CD14-positive monocyte (primary cell): ENCODE results near the gene WBP11. TPM values are rescaled to one million over a fixed set of nuclear protein-coding genes. Genes with fewer than 3 reads are reported as not detected.

ENCODE experiments used
- DNase-seq, 3 donors: peaks; one replicate each; pipeline ENCODE4 v3.0.0-alpha.2; 2011 to 2022
- H2AFZ ChIP-seq: 2 replicates; pipeline ENCODE4 v1.6.0; 2012; ENCODE audit warnings: mild to moderate bottlenecking, low read depth, low read length, inconsistent platforms; ENCODE audit not compliant: insufficient read depth, poor library complexity, severe bottlenecking
- H3K27ac ChIP-seq, 2 donors: 1 replicate in 1 of 2; 2 replicates in 1 of 2; pipeline ENCODE4 v1.5.1; 2012 to 2013; ENCODE audit warnings: low read length in 2 of 2, control low read depth in 1 of 2, inconsistent platforms in 1 of 2, low read depth in 1 of 2, mild to moderate bottlenecking in 1 of 2
- H3K27me3 ChIP-seq, 2 donors: one replicate each; pipeline versions ENCODE4 v1.6.0 to v1.6.1; 2011 to 2013; ENCODE audit warnings: low read length in 2 of 2; ENCODE audit not compliant: control insufficient read depth in 2 of 2, insufficient read depth in 2 of 2
- H3K36me3 ChIP-seq, 2 donors: replicated peaks in 1 of 2; 1 replicate in 1 of 2; 2 replicates in 1 of 2; pipeline versions ENCODE4 v1.5.1 to v1.6.1; 2012 to 2013; ENCODE audit warnings: low read length in 2 of 2, control low read depth in 1 of 2, inconsistent platforms in 1 of 2, mild to moderate bottlenecking in 1 of 2; ENCODE audit not compliant: insufficient read depth in 2 of 2, control insufficient read depth in 1 of 2
- H3K4me1 ChIP-seq, 2 donors: 1 replicate in 1 of 2; 2 replicates in 1 of 2; pipeline versions ENCODE4 v1.5.1 to v1.6.1; 2012 to 2013; ENCODE audit warnings: low read length in 2 of 2, control low read depth in 1 of 2, inconsistent platforms in 1 of 2, mild to moderate bottlenecking in 1 of 2, moderate library complexity in 1 of 2; ENCODE audit not compliant: insufficient read depth in 2 of 2, control insufficient read depth in 1 of 2
- H3K4me2 ChIP-seq: replicated peaks from 2 replicates; pipeline ENCODE3; 2012; ENCODE audit warnings: low read length, moderate library complexity, mild to moderate bottlenecking; ENCODE audit not compliant: poor library complexity, severe bottlenecking; ENCODE audit errors: extremely low read depth
- H3K4me3 ChIP-seq, 3 experiments: fragments of 200-600 bp in 1 of 3; sonication (generic) in 1 of 3; replicated peaks in 1 of 3; 1 replicate in 2 of 3; 2 replicates in 1 of 3; pipeline ENCODE4 v1.5.1; 2011 to 2013; ENCODE audit warnings: low read length in 3 of 3, mild to moderate bottlenecking in 3 of 3, control low read depth in 2 of 3, low read depth in 2 of 3, inconsistent platforms in 1 of 3, moderate library complexity in 1 of 3
- H3K79me2 ChIP-seq: 2 replicates; pipeline ENCODE4 v1.6.0; 2012; ENCODE audit warnings: mild to moderate bottlenecking, control low read depth, inconsistent platforms, low read length, moderate library complexity; ENCODE audit not compliant: insufficient read depth
- H3K9ac ChIP-seq: 2 replicates; pipeline ENCODE4 v1.6.0; 2017; ENCODE audit warnings: low read length, mild to moderate bottlenecking; ENCODE audit not compliant: insufficient read depth, poor library complexity, severe bottlenecking
- H3K9me3 ChIP-seq, 2 donors: replicated peaks in 1 of 2; 1 replicate in 1 of 2; 2 replicates in 1 of 2; pipeline versions ENCODE4 v1.5.1 to v1.6.1; 2012 to 2013; ENCODE audit warnings: low read length in 2 of 2, control low read depth in 1 of 2; ENCODE audit not compliant: control insufficient read depth in 1 of 2, insufficient read depth in 1 of 2
- H4K20me1 ChIP-seq: 2 replicates; pipeline ENCODE4 v1.6.0; 2012; ENCODE audit warnings: mild to moderate bottlenecking, low read length, control low read depth, moderate library complexity; ENCODE audit not compliant: insufficient read depth
- H3K27ac Mint-ChIP-seq, 7 donors: one replicate each; pipeline ENCODE4 v1.8.0; 2020; ENCODE audit warnings: mild to moderate bottlenecking in 7 of 7, mixed read lengths in 7 of 7, moderate library complexity in 6 of 7, inconsistent platforms in 2 of 7
- H3K27me3 Mint-ChIP-seq, 3 donors: one replicate each; pipeline ENCODE4 v1.8.0; 2021 to 2022; ENCODE audit warnings: low read depth in 3 of 3, mild to moderate bottlenecking in 3 of 3, mixed read lengths in 3 of 3, moderate library complexity in 3 of 3, inconsistent platforms in 1 of 3
- H3K36me3 Mint-ChIP-seq, 2 donors: one replicate each; pipeline ENCODE4 v1.8.0; 2020; ENCODE audit warnings: mixed read lengths in 2 of 2, inconsistent platforms in 1 of 2, mild to moderate bottlenecking in 1 of 2
- H3K4me1 Mint-ChIP-seq: one replicate; pipeline ENCODE4 v1.8.0; 2020; ENCODE audit warnings: mild to moderate bottlenecking, mixed read lengths
- H3K4me3 Mint-ChIP-seq, 2 donors: one replicate each; pipeline ENCODE4 v1.8.0; 2020; ENCODE audit warnings: mild to moderate bottlenecking in 2 of 2, mixed read lengths in 2 of 2, moderate library complexity in 1 of 2
- H3K9me3 Mint-ChIP-seq, 7 donors: one replicate each; pipeline ENCODE4 v1.8.0; 2020 to 2022; ENCODE audit warnings: mixed read lengths in 7 of 7, mild to moderate bottlenecking in 6 of 7, moderate library complexity in 6 of 7, inconsistent platforms in 2 of 7
- WGBS: methylation state at CpG from one replicate; pipeline ENCODE4 v1.1.5; 2013; ENCODE audit warnings: missing lambda C conversion rate; ENCODE audit not compliant: insufficient coverage; 5-methylcytosine and 5-hydroxymethylcytosine counted together
- intact Hi-C, 2 donors: fragments of 100-400 bp; cut with micrococcal nuclease; formaldehyde crosslinking; loops; one replicate each; pipeline versions ENCODE4 v1.15.0 to v1.15.1; 2023
- polyA plus RNA-seq, 3 donors: library from polyadenylated mRNA; depleted of rRNA in 1 of 3; unstranded in 2 of 3; stranded (reverse) in 1 of 3; fragments of 300-500 nt in 2 of 3; fragments of >200 nt in 1 of 3; fragmentation: Illumina TruSeq in 2 of 3; gene quantifications; 1 replicate in 2 of 3; 2 replicates in 1 of 3; pipeline ENCODE4 v1.2.3, GENCODE V29; 2012 to 2021
- TF ChIP-seq, protein P1 (sequence below): fragments of 200-600 bp; IDR thresholded peaks from one replicate; pipeline ENCODE4 v1.8.0; 2022; ENCODE audit warnings: antibody characterized with exemption, mild to moderate bottlenecking

Gene WBP11
- polyA plus RNA-seq, 3 donors, result 20.5 to 46.2 (median 29.2) TPM

DNA sequence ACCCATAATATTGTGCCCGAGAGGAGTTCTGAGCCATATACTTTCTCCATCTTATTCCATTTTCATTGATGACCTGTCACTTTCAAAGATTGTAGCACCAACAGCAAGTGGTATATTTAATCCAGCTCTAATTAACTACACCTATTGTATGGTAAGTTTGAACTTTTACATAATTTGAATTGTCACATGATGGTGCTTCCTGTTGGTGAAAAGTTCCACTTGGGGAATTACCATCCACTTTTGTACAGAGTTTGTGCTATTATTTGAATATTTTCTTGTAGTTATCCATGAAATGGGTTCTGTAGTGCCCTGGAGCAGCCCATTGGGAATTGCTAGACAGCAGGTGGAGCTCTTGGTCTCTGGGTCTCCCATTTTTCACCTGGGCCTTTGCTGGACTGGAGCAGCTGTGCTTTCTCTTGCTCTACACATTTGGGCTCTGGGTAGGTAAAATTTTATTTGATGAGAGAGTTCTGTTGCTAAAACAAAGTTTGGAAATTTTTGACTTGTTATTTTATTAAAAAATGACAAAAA, 7.7 kb upstream of the WBP11 start:
- H3K4me1 ChIP-seq, result no peaks in the 10 kb centered on the region
- no peak overlapping the region for H3K9ac ChIP-seq
- no peaks in the 10 kb centered on the region for H3K27me3 ChIP-seq
- H3K9me3 Mint-ChIP-seq, result peaks cover 0 to 2% (median 0%) of the 10 kb centered on the region in 7 donors
- no peaks in the 10 kb centered on the region for H3K79me2 ChIP-seq
- no peak overlapping the region for H3K4me2 ChIP-seq
- no peaks in the 10 kb centered on the region for H3K36me3 ChIP-seq
- H3K36me3 Mint-ChIP-seq, result no peaks in the 10 kb centered on the region
- peaks cover 0 to 4% (median 0%) of the 10 kb centered on the region in 3 donors for H3K27me3 Mint-ChIP-seq
- TF ChIP-seq, protein P1, sequence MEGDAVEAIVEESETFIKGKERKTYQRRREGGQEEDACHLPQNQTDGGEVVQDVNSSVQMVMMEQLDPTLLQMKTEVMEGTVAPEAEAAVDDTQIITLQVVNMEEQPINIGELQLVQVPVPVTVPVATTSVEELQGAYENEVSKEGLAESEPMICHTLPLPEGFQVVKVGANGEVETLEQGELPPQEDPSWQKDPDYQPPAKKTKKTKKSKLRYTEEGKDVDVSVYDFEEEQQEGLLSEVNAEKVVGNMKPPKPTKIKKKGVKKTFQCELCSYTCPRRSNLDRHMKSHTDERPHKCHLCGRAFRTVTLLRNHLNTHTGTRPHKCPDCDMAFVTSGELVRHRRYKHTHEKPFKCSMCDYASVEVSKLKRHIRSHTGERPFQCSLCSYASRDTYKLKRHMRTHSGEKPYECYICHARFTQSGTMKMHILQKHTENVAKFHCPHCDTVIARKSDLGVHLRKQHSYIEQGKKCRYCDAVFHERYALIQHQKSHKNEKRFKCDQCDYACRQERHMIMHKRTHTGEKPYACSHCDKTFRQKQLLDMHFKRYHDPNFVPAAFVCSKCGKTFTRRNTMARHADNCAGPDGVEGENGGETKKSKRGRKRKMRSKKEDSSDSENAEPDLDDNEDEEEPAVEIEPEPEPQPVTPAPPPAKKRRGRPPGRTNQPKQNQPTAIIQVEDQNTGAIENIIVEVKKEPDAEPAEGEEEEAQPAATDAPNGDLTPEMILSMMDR, result no peak
- H3K4me1 Mint-ChIP-seq, result no peaks in the 10 kb centered on the region
- no peak overlapping the region for H3K4me3 Mint-ChIP-seq
- no peak overlapping the region for H3K4me3 ChIP-seq
- WGBS, result no CpG with 5 or more reads among the region's 1 CpG
- no peak overlapping the region for H3K27ac Mint-ChIP-seq
- intact Hi-C loops, result no loop called here
- DNase-seq, result no peak
- H4K20me1 ChIP-seq, result no peaks in the 10 kb centered on the region
- H3K9me3 ChIP-seq, result no peaks in the 10 kb centered on the region
- H2AFZ ChIP-seq, result no peak overlapping the region
- H3K27ac ChIP-seq, result no peak overlapping the region

DNA sequence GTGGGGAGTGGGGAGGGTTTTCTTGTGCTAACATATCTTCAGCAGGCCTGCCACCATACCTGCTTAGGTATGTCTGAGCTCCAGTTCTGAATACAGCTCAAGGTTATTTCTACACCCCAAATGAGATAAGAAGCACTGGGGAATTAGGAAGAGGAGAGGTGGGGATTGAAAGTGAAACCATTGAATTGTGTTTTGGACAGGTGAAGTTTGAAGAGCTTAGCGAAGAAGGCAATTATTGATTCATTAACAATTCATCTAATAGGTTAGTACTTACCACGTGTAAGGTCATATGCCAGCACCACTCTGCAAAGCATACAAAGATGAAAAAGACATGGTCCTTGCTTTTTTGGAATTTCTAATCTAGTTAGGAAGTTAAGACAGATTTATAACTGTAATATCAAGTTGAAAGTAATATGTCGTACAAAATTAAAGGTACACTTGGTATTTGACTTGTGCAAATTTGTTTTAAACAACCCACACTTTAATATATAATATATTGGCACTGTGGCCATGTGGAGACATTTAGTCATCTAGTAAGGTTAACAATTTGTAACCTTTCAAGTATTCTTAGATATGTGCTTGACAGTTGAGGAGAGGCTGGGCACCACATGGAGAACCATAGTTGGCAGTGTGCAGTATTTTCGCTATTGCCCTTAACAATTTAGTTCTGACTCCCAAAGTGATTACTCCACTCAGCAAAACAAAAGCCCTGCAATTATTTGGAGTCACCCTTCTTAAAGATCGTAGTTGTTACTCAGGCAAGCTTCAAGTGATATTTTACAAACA, 7.1 kb upstream of the WBP11 start:
- no peaks in the 10 kb centered on the region for H3K27me3 ChIP-seq
- H3K36me3 ChIP-seq, result no peaks in the 10 kb centered on the region
- peaks cover 4% of the 10 kb centered on the region for H3K4me1 Mint-ChIP-seq
- peaks cover 0 to 2% (median 0%) of the 10 kb centered on the region in 7 donors for H3K9me3 Mint-ChIP-seq
- no peak overlapping the region for H3K4me3 ChIP-seq
- TF ChIP-seq, protein P1, result no peak
- no peak overlapping the region for H3K27ac ChIP-seq
- H3K4me3 Mint-ChIP-seq, result no peak overlapping the region
- no peaks in the 10 kb centered on the region for H4K20me1 ChIP-seq
- H3K36me3 Mint-ChIP-seq, result no peaks in the 10 kb centered on the region
- H3K9me3 ChIP-seq, result no peaks in the 10 kb centered on the region
- H3K79me2 ChIP-seq, result no peaks in the 10 kb centered on the region
- peaks cover 3 to 4% of the 10 kb centered on the region in 2 donors for H3K4me1 ChIP-seq
- no peak overlapping the region for H3K4me2 ChIP-seq
- no CpG with 5 or more reads among the region's 5 CpGs for WGBS
- no peak overlapping the region for H2AFZ ChIP-seq
- DNase-seq, result no peak
- H3K27ac Mint-ChIP-seq, result no peak overlapping the region
- H3K9ac ChIP-seq, result no peak overlapping the region
- H3K27me3 Mint-ChIP-seq, result peaks cover 0 to 2% (median 0%) of the 10 kb centered on the region in 3 donors
- intact Hi-C loops, result no loop called here
